Neutrophil (primary cell): Measurements from ENCODE around the gene XPNPEP2.

Experiments used
- H3K27ac ChIP-seq: fragments of 200-600 bp; sonication (generic); 2 replicates; pipeline ENCODE4 v1.5.1; 2016; ENCODE audit warnings: mild to moderate bottlenecking, moderate library complexity
- H3K27me3 ChIP-seq: fragments of 200-600 bp; sonication (generic); 2 replicates; pipeline ENCODE4 v1.6.0; 2016; ENCODE audit warnings: mild to moderate bottlenecking
- H3K36me3 ChIP-seq: fragments of 200-600 bp; sonication (generic); 2 replicates; pipeline ENCODE4 v1.5.1; 2017
- H3K4me1 ChIP-seq, 2 experiments: fragments of 200-600 bp in 1 of 2; sonication (generic) in 1 of 2; 1 replicate in 1 of 2; 2 replicates in 1 of 2; pipeline versions ENCODE4 v1.5.1 to v1.6.1; 2013 to 2016; ENCODE audit warnings: low read depth in 1 of 2, low read length in 1 of 2, mild to moderate bottlenecking in 1 of 2, moderate library complexity in 1 of 2; ENCODE audit not compliant: control insufficient read depth in 1 of 2, insufficient read depth in 1 of 2
- H3K4me3 ChIP-seq, 2 experiments: fragments of 200-600 bp in 1 of 2; sonication (generic) in 1 of 2; 1 replicate in 1 of 2; 2 replicates in 1 of 2; pipeline ENCODE4 v1.5.1; 2013 to 2016; ENCODE audit warnings: low read depth in 1 of 2, low read length in 1 of 2, mild to moderate bottlenecking in 1 of 2, moderate library complexity in 1 of 2
- H3K9me3 ChIP-seq: fragments of 200-600 bp; sonication (generic); 2 replicates; pipeline ENCODE4 v1.5.1; 2016
- CTCF ChIP-seq: fragments of 200-600 bp; sonication (generic); IDR thresholded peaks from 2 replicates; pipeline ENCODE4 v1.5.1; 2016; ENCODE audit warnings: antibody characterized with exemption

Gene XPNPEP2

GRCh38 chrX:129724754-129725153 is 14.0 kb upstream of the XPNPEP2 start:
- H3K4me3 ChIP-seq: no peak overlapping the region
- no peak overlapping the region for H3K27ac ChIP-seq
- H3K36me3 ChIP-seq: no peaks in the 10 kb centered on the region
- H3K27me3 ChIP-seq: no peaks in the 10 kb centered on the region
- H3K9me3 ChIP-seq: no peaks in the 10 kb centered on the region
- no peaks in the 10 kb centered on the region for H3K4me1 ChIP-seq
- no peak for TF ChIP-seq CTCF

GRCh38 chrX:129726307-129727111 is 12.3 kb upstream of the XPNPEP2 start:
- Histone ChIP-seq H3K36me3 (no peaks in the 10 kb centered on the region), H3K9me3 (no peaks in the 10 kb centered on the region), H3K27me3 (no peaks in the 10 kb centered on the region), H3K4me1 (peaks cover 5 to 10% of the 10 kb centered on the region in 2 experiments), H3K27ac (no peak overlapping the region), H3K4me3 (no peak overlapping the region)
- no peak for TF ChIP-seq CTCF

- Histone ChIP-seq H3K9me3 (no peaks in the 10 kb centered on the region), H3K4me1 (peaks cover 13 to 16% of the 10 kb centered on the region in 2 experiments), H3K36me3 (no peaks in the 10 kb centered on the region), H3K27ac (no peak overlapping the region), H3K27me3 (no peaks in the 10 kb centered on the region), H3K4me3 (no peak overlapping the region)
- TF ChIP-seq CTCF: no peak
These were observed 10.7 kb upstream of the XPNPEP2 start for GRCh38 chrX:129728061-129728460.

GRCh38 chrX:129731228-129731627 is 7.6 kb upstream of the XPNPEP2 start:
- H3K27me3 ChIP-seq: no peaks in the 10 kb centered on the region
- no peaks in the 10 kb centered on the region for H3K9me3 ChIP-seq
- TF ChIP-seq CTCF: no peak
- no peaks in the 10 kb centered on the region for H3K36me3 ChIP-seq
- no peak overlapping the region for H3K4me3 ChIP-seq
- H3K27ac ChIP-seq: peak overlapping the region; percentile 73
- H3K4me1 ChIP-seq: peaks cover 13 to 16% of the 10 kb centered on the region in 2 experiments

- H3K27me3 ChIP-seq: no peaks in the 10 kb centered on the region
- H3K4me1 ChIP-seq: peaks cover 13 to 16% of the 10 kb centered on the region in 2 experiments
- no peak overlapping the region for H3K27ac ChIP-seq
- no peak for TF ChIP-seq CTCF
- no peaks in the 10 kb centered on the region for H3K9me3 ChIP-seq
- no peaks in the 10 kb centered on the region for H3K36me3 ChIP-seq
- H3K4me3 ChIP-seq: no peak overlapping the region
These were observed 5.9 kb upstream of the XPNPEP2 start for GRCh38 chrX:129732857-129733256.
